GM12873 (cell line): Measurements from ENCODE around the gene KCNB1.

Experiments used
- TF ChIP-seq, protein P1 (sequence below): IDR thresholded peaks from 2 replicates; pipeline ENCODE4 v1.5.1; 2012; ENCODE audit warnings: low read depth, mild to moderate bottlenecking, moderate library complexity, low read length, control low read depth; ENCODE audit not compliant: insufficient read depth; ENCODE audit errors: missing control alignments

KCNB1 gene

DNA sequence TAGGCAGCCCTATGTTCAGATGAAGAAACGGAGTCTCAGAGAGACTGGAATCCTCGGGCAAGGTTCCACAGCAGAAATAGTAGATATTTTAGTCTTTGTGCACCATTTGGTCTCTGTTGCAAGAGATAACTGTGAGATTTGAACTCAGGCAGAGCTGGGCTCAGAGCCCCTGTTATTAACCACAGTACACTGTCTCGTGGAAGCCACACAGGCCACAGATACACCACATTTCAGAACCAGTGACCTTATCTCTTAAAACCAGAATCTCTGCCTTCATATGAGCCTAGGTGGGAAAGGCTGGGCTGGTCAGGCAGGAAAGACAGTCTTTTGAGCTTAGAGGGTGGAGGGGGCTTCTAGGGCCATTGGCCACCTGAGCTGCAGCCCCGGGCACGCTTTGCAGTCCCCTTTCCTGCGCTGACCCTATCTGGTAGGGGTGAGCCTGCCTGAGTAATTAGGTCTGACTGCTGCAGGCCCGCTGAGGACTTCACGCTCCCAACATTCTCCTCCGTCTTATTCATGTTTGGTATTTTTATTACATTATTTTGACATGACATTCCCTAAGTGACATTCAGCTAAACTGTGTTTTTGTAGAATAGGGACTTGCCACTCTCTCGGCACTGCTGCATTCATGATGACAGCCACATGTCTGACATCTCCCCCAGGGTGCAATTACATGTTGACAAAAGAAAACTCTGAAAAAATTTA lies 71.1 kb downstream of the KCNB1 start:
- TF ChIP-seq, protein P1, sequence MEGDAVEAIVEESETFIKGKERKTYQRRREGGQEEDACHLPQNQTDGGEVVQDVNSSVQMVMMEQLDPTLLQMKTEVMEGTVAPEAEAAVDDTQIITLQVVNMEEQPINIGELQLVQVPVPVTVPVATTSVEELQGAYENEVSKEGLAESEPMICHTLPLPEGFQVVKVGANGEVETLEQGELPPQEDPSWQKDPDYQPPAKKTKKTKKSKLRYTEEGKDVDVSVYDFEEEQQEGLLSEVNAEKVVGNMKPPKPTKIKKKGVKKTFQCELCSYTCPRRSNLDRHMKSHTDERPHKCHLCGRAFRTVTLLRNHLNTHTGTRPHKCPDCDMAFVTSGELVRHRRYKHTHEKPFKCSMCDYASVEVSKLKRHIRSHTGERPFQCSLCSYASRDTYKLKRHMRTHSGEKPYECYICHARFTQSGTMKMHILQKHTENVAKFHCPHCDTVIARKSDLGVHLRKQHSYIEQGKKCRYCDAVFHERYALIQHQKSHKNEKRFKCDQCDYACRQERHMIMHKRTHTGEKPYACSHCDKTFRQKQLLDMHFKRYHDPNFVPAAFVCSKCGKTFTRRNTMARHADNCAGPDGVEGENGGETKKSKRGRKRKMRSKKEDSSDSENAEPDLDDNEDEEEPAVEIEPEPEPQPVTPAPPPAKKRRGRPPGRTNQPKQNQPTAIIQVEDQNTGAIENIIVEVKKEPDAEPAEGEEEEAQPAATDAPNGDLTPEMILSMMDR: no peak

DNA sequence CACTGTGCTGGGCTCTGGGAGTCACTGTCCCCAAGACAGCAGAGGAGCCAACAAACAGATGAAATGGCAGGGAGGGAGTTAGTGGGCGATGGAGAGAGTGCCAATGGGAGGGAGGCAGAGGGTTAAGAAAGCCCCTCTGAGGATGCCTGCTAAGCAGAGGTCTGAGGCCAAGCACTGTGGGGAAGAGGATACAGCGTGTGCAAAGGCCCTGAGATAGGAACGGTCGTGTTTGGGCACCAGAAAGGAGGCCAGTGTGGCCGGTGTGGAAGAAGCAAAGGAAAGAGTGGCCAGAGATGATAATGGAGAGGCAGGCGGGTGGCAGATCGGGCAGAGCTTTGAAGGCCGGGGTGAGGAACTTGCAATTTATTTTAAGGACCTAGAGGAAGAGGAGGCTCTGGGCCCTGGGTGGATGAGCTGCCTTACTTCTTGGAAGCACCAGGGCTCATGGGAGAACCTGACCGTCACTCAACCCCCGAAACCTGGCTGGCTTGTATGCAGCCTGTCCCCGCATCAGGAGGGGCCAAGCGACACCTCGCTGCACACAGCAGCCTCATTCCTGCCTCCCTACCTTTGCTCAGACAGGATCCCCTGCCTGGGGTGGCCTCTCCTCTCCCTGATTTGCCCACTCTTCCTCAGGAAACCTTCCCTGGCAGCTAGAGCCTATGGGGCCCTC lies 73.0 kb downstream of the KCNB1 start:
- TF ChIP-seq, protein P1: no peak

DNA sequence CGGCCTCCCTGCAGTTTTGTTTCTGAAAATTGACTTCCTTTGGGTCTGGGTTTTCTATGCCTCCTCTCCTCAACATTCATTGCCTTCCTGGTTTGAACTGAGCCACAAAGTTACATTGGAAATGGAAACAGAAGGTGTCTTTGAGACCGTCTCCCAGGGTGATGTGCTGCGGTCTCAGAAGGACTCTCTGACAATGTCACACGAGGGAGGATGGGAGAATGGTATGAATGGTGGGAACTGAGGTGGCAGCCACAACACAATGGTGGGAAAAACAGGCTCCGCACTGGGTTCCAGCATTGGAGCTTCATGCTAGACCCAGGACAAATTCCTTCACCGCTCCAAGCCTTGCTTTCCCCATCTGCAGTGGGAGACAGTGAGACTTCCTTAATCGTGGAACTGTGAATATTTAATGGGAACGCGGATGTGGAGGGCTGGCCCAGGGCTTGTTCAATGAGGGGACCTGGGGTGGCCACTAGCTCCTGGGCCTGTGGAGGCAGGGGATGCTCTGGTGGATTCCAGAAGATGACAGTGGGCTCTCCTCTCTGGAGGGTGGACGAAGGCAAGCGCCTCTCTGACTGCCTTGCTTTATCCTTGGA lies 73.9 kb downstream of the KCNB1 start:
- TF ChIP-seq, protein P1: no peak

DNA sequence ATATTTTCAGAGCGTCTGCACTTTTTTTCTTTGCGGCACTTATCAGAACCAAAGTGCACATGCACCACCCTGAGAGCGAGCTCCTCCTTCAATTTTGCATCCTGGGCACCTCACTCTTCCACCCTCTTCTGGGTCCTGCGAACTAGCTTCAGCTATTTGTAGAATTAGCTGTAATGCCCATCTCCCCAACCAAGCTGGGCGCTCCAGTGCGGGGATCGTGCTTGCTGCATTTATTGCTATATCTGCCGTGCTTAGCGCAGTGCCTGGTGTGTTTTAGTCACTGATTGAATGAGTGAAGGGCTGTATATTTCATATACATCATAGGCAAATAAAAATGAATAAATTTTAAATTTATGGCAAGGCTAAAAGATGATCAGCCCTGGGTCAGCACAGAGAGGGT lies 75.8 kb downstream of the KCNB1 start:
- TF ChIP-seq, protein P1: no peak

DNA sequence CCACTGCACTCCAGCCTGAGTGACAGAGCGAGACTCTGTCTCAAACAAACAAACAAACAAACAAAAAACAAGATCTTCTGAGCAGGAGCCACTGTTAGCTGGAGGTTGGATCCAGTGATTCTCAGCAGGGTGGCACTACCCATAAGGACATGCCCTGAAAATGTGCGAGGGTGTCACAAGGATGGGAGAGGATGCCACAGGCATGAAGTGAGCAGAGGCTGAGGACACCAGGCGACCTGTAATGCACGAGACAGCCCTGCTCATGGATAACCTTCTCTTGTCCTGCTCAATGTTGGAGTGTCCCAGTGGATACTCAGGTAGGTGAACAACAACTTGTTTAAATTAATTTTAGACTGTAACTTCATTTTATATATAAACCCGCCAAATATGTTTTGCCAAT lies 76.8 kb downstream of the KCNB1 start:
- TF ChIP-seq, protein P1: no peak

DNA sequence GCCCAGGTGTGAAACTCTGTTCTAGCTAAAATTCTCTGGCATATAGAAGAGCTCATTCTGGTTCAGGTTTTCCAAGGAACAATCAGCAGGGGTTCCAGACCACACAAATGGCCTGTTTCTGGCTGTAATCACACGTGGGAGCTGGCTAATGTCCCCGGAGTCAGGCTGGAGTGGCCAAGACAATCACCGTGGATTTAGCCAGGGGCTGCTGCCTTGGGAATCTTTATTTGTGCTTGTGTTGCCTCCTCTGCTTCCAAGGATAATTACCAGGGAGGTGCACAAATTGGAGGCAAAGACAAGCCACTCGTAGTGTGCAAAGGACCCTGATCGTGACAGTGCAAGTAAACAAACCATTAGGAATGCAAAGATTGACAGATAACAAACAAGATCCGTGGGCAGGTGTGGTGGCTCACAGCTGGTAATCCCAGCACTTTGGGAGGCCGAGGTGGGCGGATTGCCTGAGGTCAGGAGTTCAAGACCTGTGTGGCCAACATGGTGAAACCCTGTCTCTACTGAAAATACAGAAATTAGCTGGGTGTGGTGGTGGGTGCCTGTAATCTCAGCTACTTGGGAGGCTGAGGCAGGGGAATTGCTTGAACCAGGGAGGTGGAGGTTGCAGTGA lies 77.3 kb downstream of the KCNB1 start:
- TF ChIP-seq, protein P1: no peak

DNA sequence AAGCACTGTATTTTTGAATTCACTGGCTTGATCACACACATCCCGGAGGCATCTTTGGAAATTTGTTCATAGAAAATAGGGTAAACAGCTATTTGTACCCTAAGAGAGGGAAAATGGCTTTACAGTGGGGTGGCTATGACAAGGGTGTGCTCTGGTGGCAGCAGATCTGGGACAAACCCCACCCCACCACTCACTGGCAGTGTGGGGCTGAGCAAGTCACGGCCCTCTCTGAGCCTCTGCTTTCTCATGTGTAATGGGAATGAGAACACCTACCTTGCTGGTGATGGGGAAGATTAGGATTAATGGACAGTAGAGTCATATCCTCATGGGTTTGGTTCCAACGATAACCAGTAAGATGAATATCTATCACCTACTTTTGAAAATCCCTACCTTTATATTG lies 78.0 kb downstream of the KCNB1 start:
- TF ChIP-seq, protein P1: no peak
